Choroid plexus epithelial cell (primary cell): ENCODE results near the gene SREBF1.
"Not testable (repeated sequence)": the region's sequence is repeated elsewhere in the genome, so short reads cannot be mapped to it uniquely, and the experiment has no call there.

Source experiments
- DNase-seq: peaks from one replicate; pipeline ENCODE4 v3.0.0-alpha.2; 2010; ENCODE audit warnings: low read depth
- H3K4me3 ChIP-seq: 2 replicates; pipeline ENCODE4 v1.5.1; 2011; ENCODE audit warnings: low read depth, mild to moderate bottlenecking, control low read depth, low read length, moderate library complexity
- CTCF ChIP-seq: conservative IDR thresholded peaks from 2 replicates; pipeline ENCODE4 v1.5.1; 2011; ENCODE audit warnings: low read depth, mild to moderate bottlenecking, control low read depth, inconsistent platforms, low read length, moderate library complexity

SREBF1 gene

DNA sequence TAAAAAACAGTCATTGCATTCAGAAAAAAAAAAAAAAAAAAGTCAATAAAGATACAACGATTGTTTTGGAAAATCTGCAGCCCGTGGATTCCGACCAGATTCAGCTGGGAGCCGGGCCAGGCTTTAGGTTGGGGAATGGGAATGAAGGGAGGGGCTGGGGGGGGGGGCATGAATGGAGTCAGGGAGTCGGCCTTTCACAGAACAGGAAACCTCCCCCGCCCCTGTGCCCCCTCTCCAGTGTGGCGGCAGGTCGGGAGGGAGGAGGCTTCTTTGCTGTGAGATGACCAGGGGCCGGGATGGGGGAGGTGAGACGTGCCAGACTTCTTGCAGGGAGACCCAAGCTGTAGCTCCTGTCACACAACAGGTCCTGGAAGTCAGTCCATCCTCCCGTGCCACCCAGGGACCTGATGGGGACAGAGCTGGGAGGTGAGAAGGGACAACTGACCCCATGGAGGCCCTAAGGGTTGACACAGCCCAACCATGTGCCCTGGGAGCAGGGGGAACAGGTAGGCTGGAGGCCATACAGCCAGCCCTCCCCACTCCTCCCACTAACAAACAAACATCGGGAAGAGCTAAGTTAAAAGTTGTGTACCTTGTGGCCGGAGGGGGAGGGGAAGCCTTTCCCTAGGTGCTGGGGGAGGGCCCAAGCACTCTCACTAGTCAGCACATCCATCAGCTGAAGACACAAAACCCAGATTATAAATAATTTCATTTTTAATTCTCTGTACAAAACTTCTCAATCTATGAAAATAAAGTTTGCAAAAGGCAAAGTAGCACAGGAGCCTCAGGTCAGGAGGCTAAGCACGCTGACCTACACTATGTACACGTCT lies 25.2 kb downstream of the SREBF1 start:
- no peak for TF ChIP-seq CTCF
- H3K4me3 ChIP-seq: no peak overlapping the region
- DNase-seq: no peak

- no peak for TF ChIP-seq CTCF
- DNase-seq: no peak
- H3K4me3 ChIP-seq: no peak overlapping the region
Observed at GRCh38 chr17:17810895-17811248, 25.9 kb downstream of the SREBF1 start.

DNA sequence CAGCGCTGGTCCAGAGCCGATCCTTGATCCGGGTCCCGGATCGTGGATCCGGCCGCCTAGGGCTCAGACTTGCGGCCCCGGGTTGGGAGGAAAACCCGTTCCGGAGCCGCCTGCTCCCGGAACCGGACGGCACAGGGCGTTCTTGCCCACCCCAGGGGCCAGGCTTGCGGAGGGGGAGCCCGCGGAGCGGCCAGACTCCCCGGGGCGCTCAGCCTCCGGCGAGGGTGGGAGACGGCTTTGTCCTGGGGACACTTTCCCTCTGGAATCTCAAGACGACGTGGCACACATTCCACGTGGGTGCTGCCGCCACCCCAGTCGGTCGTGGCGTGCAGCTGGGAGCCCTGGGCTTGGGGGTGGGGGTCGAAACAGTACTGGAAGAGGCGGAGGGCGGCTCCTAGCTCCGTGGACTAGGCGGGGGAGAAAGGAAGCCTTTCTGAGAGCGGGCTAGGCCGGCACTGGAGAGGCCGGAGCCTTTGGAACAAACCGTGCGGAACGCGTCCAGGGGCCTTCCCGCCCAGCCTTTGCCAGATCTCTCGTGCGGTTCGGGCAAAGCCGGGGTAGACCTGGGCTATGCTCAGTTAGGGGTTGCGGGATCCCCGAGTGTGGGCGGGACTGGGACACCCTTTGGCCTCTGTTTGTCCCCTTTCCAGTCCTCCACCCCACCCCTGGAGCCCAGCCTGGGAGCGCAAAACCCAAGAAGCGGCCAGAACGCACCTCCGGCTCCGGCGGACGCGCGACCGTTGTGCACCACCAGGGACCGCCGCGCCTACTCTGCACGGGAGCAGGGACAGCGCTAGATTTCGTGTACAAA lies 26.5 kb downstream of the SREBF1 start:
- peak overlapping the region; percentile 37 for H3K4me3 ChIP-seq
- peak; percentile 80 for DNase-seq
- no peak for TF ChIP-seq CTCF

GRCh38 chr17:17809531-17810083 lies 27.2 kb downstream of the SREBF1 start:
- TF ChIP-seq CTCF: no peak
- H3K4me3 ChIP-seq: peak overlapping the region; percentile 37
- no peak for DNase-seq

DNA sequence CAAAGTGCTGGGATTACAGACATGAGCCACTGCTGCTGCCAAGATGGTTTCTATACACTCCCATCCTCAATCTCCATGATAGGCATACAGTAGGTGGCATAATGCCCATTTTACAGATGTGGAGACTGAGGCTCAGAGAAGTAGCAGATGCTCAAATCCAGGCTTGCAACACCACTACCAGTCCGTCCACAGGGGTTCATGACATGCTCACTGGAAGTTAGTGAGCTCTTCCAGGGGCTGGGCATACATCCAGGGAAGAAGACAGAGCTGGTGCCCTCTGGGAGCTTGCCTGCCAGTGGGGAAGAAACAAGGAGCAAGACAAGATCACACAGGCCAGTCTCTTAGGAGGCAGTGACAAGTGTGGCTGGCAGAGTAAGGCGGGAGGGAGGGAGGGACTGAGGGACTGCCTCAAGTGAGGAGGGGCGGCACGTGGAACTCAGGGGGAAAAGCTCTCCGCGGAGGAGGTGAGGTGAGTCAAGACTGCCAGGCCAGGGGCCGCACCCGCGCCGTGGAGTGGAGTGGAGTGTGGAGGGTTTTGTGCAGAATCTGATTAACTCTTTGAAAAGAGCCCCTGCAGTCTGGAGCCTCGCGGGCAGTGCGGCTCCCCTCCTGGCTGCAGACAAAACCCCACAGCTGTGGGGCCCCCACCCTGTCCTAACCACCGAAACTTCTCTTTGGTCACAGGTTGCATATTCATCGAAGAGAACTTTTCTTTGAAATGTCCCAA lies 27.9 kb downstream of the SREBF1 start:
- H3K4me3 ChIP-seq: no peak overlapping the region
- DNase-seq: no peak
- no peak for TF ChIP-seq CTCF

- not testable (repeated sequence) for H3K4me3 ChIP-seq, DNase-seq
Observed at GRCh38 chr17:17808200-17808599, 28.6 kb downstream of the SREBF1 start.

DNA sequence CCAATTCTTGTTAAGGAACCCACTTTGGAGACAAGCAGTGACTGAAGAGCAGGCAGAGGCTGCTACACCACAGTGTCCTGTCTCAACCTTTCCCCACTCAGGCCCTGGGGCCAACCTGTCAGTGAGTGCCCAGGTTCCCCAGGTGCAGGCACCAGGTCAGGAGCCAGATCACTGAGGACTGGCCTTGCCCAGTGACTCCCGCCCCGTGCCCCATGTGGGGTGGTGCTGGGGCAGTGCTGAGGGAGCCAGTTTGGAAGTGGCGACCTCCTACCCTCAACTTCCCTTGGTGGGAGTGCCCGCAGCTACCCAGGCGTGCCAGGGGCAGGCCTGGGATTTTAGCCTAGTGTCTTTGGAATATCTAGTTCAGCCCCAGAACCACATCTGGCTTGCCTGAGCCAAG lies 29.3 kb downstream of the SREBF1 start:
- no peak for DNase-seq
- no peak overlapping the region for H3K4me3 ChIP-seq
- TF ChIP-seq CTCF: no peak
